Activated CD4-positive, alpha-beta T cell treated with anti-CD3 and anti-CD28 coated beads, Interleukin-2, amount 50 U/mL, for 16 hours (primary cell): ENCODE results near the gene TEKTIP1.

Experiments used
- DNase-seq: peaks from one replicate; pipeline ENCODE4 v3.0.0-alpha.2; 2020

Gene TEKTIP1

DNA sequence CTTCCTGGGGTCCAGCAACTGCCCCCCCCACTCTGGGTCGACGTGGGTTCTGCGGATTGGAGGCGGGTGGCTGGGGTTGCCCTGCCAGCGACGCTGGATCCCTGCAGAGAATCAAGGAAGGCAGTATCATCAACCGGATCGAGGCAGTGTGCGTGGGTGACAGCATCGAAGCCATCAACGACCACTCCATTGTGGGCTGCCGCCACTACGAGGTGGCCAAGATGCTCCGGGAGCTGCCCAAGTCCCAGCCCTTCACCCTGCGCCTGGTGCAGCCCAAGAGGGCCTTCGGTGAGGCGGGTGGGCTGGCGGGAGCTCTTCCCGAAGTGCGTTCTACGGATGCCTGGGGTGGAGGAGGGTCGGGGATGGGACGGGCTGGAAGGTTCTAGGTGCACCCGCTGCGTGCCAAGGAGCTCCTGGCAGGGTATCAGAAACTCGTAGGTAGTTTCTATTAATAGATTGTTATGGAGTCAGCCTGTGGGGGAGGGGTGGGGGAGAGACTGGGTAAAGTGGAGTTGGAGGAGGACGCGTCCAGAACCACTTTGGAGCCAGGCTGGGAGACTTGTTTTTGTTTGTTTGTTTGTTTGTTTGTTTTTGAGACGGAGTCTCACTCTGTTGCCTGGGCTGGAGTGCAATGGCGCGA lies 47.9 kb downstream of the TEKTIP1 start:
- DNase-seq = no peak

DNA sequence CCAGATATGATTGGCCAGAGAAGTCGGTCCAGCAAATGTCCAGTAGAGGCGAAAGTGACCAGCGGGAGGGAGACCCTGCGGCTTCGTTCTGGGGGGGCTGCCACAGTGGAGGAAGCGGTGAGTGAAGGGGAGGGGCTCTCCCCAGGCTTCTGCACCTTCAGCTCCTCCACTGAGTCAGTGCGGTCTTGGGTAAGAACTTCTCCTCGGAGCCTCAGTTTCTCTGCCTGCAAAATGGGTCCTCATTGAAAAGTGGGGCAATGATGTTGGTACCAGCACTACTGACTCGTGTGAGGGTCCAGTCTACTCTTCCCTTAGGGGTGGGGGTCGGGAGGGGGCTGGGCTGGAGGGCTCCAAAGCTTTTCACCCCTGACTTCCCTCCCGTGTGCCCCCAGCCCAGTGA lies 50.5 kb downstream of the TEKTIP1 start:
- DNase-seq = no peak

DNA sequence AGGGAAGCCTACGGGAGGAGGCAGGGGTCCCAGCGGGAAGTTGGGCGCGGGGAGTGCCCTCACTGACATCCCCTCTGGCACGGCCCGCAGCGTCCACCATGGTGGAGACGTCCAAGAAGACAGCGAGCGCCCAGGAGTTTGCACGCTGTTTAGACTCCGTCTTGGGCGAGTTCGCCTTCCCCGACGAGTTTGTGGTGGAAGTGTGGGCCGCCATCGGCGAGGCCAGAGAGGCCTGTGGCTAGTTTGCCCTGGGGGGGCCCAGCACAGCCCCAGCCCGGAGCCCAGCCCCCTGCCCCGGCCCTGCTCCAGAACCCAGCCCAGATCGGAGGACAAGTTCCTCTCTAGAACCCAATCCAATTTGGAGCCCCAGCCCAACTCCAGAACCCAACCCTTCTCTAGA lies 51.0 kb downstream of the TEKTIP1 start:
- DNase-seq = no peak

DNA sequence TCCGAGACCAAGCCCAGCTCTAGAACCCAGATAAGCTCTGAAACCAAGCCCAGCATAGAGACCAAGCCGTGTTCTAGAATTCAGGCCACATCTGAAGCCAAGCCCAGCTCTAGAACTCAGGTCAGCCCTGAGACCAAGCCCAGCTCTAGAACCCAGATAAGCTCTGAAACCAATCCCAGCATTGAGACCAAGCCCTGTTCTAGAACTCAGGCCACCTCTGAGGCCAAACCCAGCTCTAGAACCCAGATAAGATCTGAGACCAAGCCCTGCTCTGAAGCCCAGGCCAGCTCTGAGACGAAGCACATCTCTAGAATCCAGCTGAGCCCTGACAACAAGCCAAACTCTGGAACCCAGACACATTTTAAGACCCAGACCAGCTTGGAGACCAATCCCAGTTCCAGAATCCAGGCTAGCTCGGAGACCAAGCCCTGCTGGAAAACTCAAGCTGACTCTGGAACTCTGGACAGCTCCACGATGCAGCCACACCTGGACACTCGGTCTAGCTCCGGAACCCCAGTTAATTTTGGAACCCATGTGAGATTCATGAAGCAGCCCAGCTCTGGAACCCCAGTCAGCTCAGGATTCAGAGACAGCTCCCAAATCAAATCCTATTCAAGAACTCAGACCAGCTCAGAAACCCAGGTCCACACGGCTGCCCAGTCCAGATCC lies 52.2 kb downstream of the TEKTIP1 start:
- no peak for DNase-seq

DNA sequence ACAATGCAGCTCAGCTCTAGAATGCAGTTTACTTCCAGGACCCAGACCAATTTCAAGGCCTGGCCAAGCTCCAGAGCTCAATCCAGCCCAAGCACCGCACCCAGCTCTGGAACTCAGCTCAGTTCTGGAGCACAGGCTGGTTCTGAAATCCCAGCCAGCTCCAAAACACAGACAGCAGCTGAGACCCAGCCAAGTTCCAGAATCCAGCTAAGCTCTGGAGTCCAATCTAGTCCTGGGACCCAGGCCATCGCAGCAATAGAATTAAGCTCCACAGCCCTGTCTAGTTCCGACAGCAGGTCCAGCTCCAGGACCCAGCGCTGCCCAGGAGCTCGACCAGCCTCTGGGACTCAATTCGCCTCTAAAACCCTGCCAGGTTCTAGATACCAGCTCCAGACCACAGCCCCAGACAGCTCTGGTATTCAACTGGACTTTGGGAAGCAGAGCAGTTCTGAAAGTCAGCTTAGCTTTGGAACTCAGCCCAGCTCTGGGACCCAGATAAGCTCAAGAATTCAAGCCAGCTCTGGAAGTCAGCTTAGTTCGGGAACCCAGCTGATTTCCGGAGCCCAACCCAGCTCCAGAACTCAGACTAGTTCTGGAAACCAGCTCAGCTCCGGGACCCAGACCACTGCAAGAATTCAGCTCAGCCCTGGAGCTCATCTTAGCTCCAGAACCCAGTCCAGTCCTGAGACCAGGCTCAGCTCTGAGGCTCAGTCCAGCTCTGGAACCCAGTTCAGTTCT lies 53.1 kb downstream of the TEKTIP1 start:
- DNase-seq = no peak

DNA sequence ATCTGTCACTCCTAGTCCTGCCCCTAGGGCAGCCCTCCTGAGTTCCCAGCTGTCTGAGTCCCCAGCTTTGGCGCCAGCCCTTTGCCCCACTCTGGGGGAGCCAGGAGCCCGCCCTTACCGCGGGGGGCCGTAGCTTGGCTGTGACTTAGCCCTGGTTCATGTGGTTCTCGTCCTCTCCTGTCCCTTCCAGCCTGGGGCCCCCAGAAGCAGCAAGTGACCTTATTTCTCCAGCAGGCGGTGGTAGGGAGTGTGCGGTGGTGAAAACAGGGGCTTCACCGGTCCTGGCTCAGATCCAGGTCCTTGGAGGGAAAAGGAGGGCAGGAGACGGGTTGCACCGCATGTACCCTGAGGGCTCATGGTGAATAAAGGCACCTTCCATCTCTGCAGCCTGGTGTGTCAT lies 54.2 kb downstream of the TEKTIP1 start:
- DNase-seq = no peak
